SK-N-MC (cell line): ENCODE results near the gene LAIR1.

Experiments used
- EZH2 ChIP-seq: fragments of 200-600 bp; sonication (generic); IDR thresholded peaks from one replicate; pipeline ENCODE4 v1.6.1; 2017; ENCODE audit warnings: antibody characterized with exemption
- FOXP2 ChIP-seq: optimal IDR thresholded peaks from 2 replicates; pipeline ENCODE3; 2011; ENCODE audit warnings: mild to moderate bottlenecking, moderate library complexity; ENCODE audit not compliant: insufficient read depth; ENCODE audit errors: extremely low read length, control extremely low read depth
- POLR2AphosphoS5 ChIP-seq: IDR thresholded peaks from 2 replicates; pipeline ENCODE4 v1.6.1; 2012; ENCODE audit warnings: mild to moderate bottlenecking, low read depth, low read length, borderline replicate concordance

- no peak for TF ChIP-seq EZH2
- no peak for TF ChIP-seq POLR2AphosphoS5
- no peak for TF ChIP-seq FOXP2
These were observed 8.2 kb downstream of the LAIR1 start for GRCh38 chr19:54356444-54357056.
